OCI-LY1 (cell line): ENCODE data around the gene OXTR.

ENCODE experiments used
- H2AFZ ChIP-seq: fragments of 200-600 bp; sonication (generic), shearing (Covaris generic); 2 replicates; pipeline ENCODE4 v1.6.0; 2014; ENCODE audit warnings: antibody characterized with exemption, mild to moderate bottlenecking, low read length
- H3F3A ChIP-seq: fragments of 200-600 bp; sonication (generic), shearing (Covaris generic); 2 replicates; pipeline ENCODE4 v1.6.0; 2014; ENCODE audit warnings: mild to moderate bottlenecking, antibody characterized with exemption, low read length, moderate library complexity; ENCODE audit not compliant: insufficient read depth
- H3K27ac ChIP-seq: fragments of 200-600 bp; sonication (generic); 2 replicates; pipeline ENCODE4 v1.5.1; 2014; ENCODE audit warnings: low read length, mixed run types, mild to moderate bottlenecking, low read depth; ENCODE audit not compliant: poor library complexity, severe bottlenecking
- H3K27me3 ChIP-seq: fragments of 200-600 bp; sonication (generic); 2 replicates; pipeline ENCODE4 v1.6.0; 2014; ENCODE audit warnings: antibody characterized with exemption, mild to moderate bottlenecking, low read length, moderate library complexity; ENCODE audit not compliant: insufficient read depth
- H3K36me3 ChIP-seq: fragments of 200-600 bp; sonication (generic); 2 replicates; pipeline ENCODE4 v1.6.1; 2014; ENCODE audit warnings: mild to moderate bottlenecking, antibody characterized with exemption, low read length, moderate library complexity, mixed read lengths; ENCODE audit not compliant: insufficient read depth
- H3K4me1 ChIP-seq: fragments of 200-600 bp; sonication (generic); 2 replicates; pipeline ENCODE4 v1.5.1; 2014; ENCODE audit warnings: mild to moderate bottlenecking, low read length, moderate library complexity; ENCODE audit not compliant: insufficient read depth, severe bottlenecking
- H3K4me2 ChIP-seq: fragments of 200-600 bp; sonication (generic), shearing (Covaris generic); 2 replicates; pipeline ENCODE4 v1.6.1; 2014; ENCODE audit warnings: low read length
- H3K4me3 ChIP-seq: fragments of 200-600 bp; sonication (generic); 2 replicates; pipeline ENCODE4 v1.5.1; 2014; ENCODE audit warnings: low read length, low read depth, mild to moderate bottlenecking, mixed read lengths; ENCODE audit not compliant: poor library complexity, severe bottlenecking
- H3K79me2 ChIP-seq: fragments of 200-600 bp; shearing (Covaris generic); 2 replicates; pipeline ENCODE4 v1.6.1; 2016; ENCODE audit warnings: mixed run types, low read length, mixed read lengths; ENCODE audit not compliant: insufficient read depth
- H3K9ac ChIP-seq: fragments of 200-600 bp; sonication (generic), shearing (Covaris generic); 2 replicates; pipeline ENCODE4 v1.6.1; 2014; ENCODE audit warnings: mild to moderate bottlenecking, low read length, mixed read lengths
- H3K9me2 ChIP-seq: fragments of 200-600 bp; sonication (generic), shearing (Covaris generic); 2 replicates; pipeline ENCODE4 v1.6.1; 2014; ENCODE audit warnings: low read depth, mild to moderate bottlenecking, low read length, mixed read lengths
- H3K9me3 ChIP-seq: fragments of 200-600 bp; shearing (Covaris generic); 2 replicates; pipeline ENCODE4 v1.6.1; 2014; ENCODE audit warnings: low read length, mixed read lengths
- H4K20me1 ChIP-seq: fragments of 200-600 bp; sonication (generic), shearing (Covaris generic); 2 replicates; pipeline ENCODE4 v1.6.0; 2016; ENCODE audit warnings: mild to moderate bottlenecking, low read length; ENCODE audit not compliant: insufficient read depth
- CTCF ChIP-seq: fragments of 200-600 bp; sonication (generic), shearing (Covaris generic); IDR thresholded peaks from 2 replicates; pipeline ENCODE4 v1.5.1; 2017; ENCODE audit warnings: mild to moderate bottlenecking, antibody characterized with exemption, low read length, moderate library complexity, mixed read lengths
- EZH2 ChIP-seq: fragments of 200-600 bp; sonication (generic), shearing (Covaris generic); IDR thresholded peaks from 2 replicates; pipeline ENCODE4 v1.8.0; 2017; ENCODE audit warnings: borderline replicate concordance, mixed run types, mild to moderate bottlenecking, antibody characterized with exemption, low read length, moderate library complexity, mixed read lengths

The OXTR gene

DNA sequence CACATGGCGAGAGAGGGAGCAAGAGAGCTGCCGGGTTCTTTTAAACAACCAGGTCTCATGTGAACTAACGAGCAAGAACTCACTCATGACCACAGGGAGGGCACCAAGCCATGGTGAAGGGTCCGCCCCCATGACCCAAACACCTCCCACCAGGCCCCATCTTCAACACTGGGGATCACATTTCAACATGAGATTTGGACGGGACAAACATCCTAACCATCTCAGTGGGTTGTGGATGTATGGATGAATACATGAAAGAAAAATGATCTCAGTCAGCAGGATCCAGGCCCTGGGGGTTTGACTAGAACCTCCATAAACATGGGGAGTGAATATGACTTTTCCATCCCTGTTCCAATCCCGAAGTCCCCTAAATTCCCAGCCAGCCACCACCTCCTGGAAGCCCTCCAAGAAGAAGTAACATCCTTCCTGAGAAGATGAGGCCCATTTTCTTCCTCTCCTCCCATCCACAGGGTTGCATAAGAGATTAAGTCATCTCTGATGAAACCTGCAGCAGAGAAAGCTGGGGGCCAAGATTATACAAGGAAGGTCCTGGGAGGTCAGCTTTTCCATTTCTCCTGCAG lies 26.3 kb downstream of the OXTR start:
- TF ChIP-seq CTCF, result no peak
- no peak for TF ChIP-seq EZH2
- no peak overlapping the region for H2AFZ ChIP-seq
- no peaks in the 10 kb centered on the region for H3K79me2 ChIP-seq
- no peak overlapping the region for H3K27ac ChIP-seq
- H3F3A ChIP-seq, result no peaks in the 10 kb centered on the region
- H3K4me2 ChIP-seq, result no peak overlapping the region
- no peak overlapping the region for H3K4me3 ChIP-seq
- no peaks in the 10 kb centered on the region for H3K4me1 ChIP-seq
- H3K9ac ChIP-seq, result no peak overlapping the region
- H4K20me1 ChIP-seq, result no peaks in the 10 kb centered on the region
- no peaks in the 10 kb centered on the region for H3K9me3 ChIP-seq
- H3K9me2 ChIP-seq, result no peaks in the 10 kb centered on the region
- H3K27me3 ChIP-seq, result no peaks in the 10 kb centered on the region
- no peaks in the 10 kb centered on the region for H3K36me3 ChIP-seq

GRCh38 chr3:8741581-8742261 lies 27.7 kb downstream of the OXTR start:
- H3K9me2 ChIP-seq, result no peaks in the 10 kb centered on the region
- H3K79me2 ChIP-seq, result no peaks in the 10 kb centered on the region
- no peaks in the 10 kb centered on the region for H3K4me1 ChIP-seq
- H3K4me3 ChIP-seq, result no peak overlapping the region
- H3K9ac ChIP-seq, result no peak overlapping the region
- no peak overlapping the region for H3K4me2 ChIP-seq
- no peaks in the 10 kb centered on the region for H3K9me3 ChIP-seq
- H3K27me3 ChIP-seq, result peaks cover 5% of the 10 kb centered on the region; the same call in 1 of the 2 replicates
- no peaks in the 10 kb centered on the region for H3F3A ChIP-seq
- TF ChIP-seq EZH2, result no peak
- no peak for TF ChIP-seq CTCF
- no peak overlapping the region for H2AFZ ChIP-seq
- H3K27ac ChIP-seq, result no peak overlapping the region
- H4K20me1 ChIP-seq, result no peaks in the 10 kb centered on the region
- no peaks in the 10 kb centered on the region for H3K36me3 ChIP-seq

GRCh38 chr3:8739757-8740504 lies 29.5 kb downstream of the OXTR start:
- Histone ChIP-seq H3K4me3 (no peak overlapping the region), H3K4me2 (no peak overlapping the region), H3K79me2 (no peaks in the 10 kb centered on the region)

More at GRCh38 chr3:8739757-8740504, 29.5 kb downstream of the OXTR start:
- H3K9ac ChIP-seq, result no peak overlapping the region
- H3K36me3 ChIP-seq, result no peaks in the 10 kb centered on the region
- H3K27ac ChIP-seq, result no peak overlapping the region
- no peaks in the 10 kb centered on the region for H3K4me1 ChIP-seq
- H3F3A ChIP-seq, result no peaks in the 10 kb centered on the region
- no peak for TF ChIP-seq EZH2
- TF ChIP-seq CTCF, result no peak
- H3K27me3 ChIP-seq, result peaks cover 5% of the 10 kb centered on the region; the same call in 1 of the 2 replicates
- H4K20me1 ChIP-seq, result no peaks in the 10 kb centered on the region
- H3K9me2 ChIP-seq, result no peaks in the 10 kb centered on the region
- no peaks in the 10 kb centered on the region for H3K9me3 ChIP-seq
- no peak overlapping the region for H2AFZ ChIP-seq
